ENCODE data around the gene PRPF40A. TPM values are rescaled to one million over a fixed set of nuclear protein-coding genes. Genes with fewer than 3 reads are reported as not detected.

PRPF40A gene
- total RNA-seq, 1 donor from 2014 or later: 136 TPM

GRCh38 chr2:152606941-152607340 is 110.3 kb downstream of the PRPF40A start:
- peaks cover 4% of the 10 kb centered on the region for H3K36me3 Mint-ChIP-seq (ENCODE audit: low read depth)
- no peak overlapping the region for H3K27ac Mint-ChIP-seq (ENCODE audit: unreplicated experiment)
- H3K27me3 Mint-ChIP-seq (ENCODE audit: low read depth): no peaks in the 10 kb centered on the region
- H3K4me3 Mint-ChIP-seq: no peak overlapping the region
- H3K4me1 Mint-ChIP-seq: no peaks in the 10 kb centered on the region
- no peak for DNase-seq (ENCODE audit: low read depth, low spot score)
- no peaks in the 10 kb centered on the region for H3K9me3 Mint-ChIP-seq
- TF ChIP-seq, protein P1, sequence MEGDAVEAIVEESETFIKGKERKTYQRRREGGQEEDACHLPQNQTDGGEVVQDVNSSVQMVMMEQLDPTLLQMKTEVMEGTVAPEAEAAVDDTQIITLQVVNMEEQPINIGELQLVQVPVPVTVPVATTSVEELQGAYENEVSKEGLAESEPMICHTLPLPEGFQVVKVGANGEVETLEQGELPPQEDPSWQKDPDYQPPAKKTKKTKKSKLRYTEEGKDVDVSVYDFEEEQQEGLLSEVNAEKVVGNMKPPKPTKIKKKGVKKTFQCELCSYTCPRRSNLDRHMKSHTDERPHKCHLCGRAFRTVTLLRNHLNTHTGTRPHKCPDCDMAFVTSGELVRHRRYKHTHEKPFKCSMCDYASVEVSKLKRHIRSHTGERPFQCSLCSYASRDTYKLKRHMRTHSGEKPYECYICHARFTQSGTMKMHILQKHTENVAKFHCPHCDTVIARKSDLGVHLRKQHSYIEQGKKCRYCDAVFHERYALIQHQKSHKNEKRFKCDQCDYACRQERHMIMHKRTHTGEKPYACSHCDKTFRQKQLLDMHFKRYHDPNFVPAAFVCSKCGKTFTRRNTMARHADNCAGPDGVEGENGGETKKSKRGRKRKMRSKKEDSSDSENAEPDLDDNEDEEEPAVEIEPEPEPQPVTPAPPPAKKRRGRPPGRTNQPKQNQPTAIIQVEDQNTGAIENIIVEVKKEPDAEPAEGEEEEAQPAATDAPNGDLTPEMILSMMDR (conservative IDR thresholded peaks at IDR 0.05): no peak

DNA sequence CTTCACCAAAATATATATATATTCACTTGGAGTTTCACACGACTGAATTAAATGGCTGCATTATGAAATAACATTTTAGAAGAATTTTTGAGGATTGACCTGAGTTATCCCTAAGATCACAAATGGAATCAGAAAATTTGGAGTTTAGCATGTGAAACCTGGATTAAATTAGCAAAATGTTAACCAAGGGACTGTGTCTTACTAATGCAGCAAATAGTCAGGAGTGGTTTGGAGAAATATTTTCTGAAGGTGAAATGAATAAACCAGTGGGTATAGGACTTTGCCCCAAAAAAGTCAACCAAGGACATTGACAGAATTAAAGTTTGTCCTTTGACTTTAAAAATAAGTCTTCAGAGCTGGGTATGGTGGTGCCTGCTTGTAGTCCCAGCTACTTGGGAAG is 111.2 kb downstream of the PRPF40A start:
- Mint-ChIP-seq H3K27me3 (ENCODE audit: low read depth) (no peaks in the 10 kb centered on the region), H3K27ac (ENCODE audit: unreplicated experiment) (no peak overlapping the region), H3K4me1 (no peaks in the 10 kb centered on the region), H3K4me3 (no peak overlapping the region), H3K9me3 (no peaks in the 10 kb centered on the region), H3K36me3 (ENCODE audit: low read depth) (no peaks in the 10 kb centered on the region)
- DNase-seq (ENCODE audit: low read depth, low spot score): no peak
- TF ChIP-seq, protein P1 (conservative IDR thresholded peaks at IDR 0.05): no peak

DNA sequence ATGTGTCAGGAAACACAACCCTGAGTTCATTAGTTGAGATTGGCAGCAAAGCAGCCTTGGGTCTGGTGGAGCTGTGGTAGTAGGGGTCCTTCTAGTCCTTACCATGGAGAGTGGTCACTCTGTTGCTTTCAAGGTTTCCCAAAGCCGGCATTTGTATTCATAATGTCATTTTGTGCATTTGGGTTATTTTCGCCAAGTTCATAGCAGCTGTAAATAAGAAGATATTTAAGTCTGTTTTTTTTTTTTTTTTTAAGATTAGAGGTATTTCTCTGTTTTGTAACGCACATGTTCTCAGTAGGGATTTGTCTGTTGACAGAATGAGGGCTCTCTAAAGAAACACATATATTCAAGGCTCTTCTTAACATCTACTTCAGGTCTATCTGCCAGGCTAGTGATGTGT is 114.1 kb downstream of the PRPF40A start:
- DNase-seq (ENCODE audit: low read depth, low spot score): no peak
- TF ChIP-seq, protein P1 (conservative IDR thresholded peaks at IDR 0.05): no peak
- H3K4me3 Mint-ChIP-seq: no peak overlapping the region
- no peak overlapping the region for H3K27ac Mint-ChIP-seq (ENCODE audit: unreplicated experiment)
- H3K9me3 Mint-ChIP-seq: no peaks in the 10 kb centered on the region
- H3K36me3 Mint-ChIP-seq (ENCODE audit: low read depth): peaks cover 4% of the 10 kb centered on the region
- H3K27me3 Mint-ChIP-seq (ENCODE audit: low read depth): no peaks in the 10 kb centered on the region
- H3K4me1 Mint-ChIP-seq: peaks cover 25% of the 10 kb centered on the region

DNA sequence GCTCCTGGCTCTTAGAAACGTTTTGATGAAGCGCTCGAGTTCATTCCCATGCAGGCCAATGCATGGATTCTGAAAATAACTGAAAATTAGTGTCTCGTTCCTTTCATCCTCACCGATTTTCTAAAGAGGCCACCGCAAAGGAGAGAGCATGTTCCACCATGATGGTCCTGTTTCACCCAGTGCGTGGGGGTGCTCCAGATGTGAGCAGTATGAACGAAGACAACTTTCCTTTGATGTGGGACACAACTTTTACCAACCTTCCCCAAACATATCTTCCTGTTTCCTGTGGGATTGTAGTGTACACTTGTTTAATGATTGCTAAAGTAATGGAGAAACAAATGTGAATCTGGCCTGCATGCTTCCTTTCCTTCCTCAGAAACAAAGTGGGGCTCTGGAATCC is 114.5 kb downstream of the PRPF40A start:
- H3K9me3 Mint-ChIP-seq: no peaks in the 10 kb centered on the region
- peaks cover 7% of the 10 kb centered on the region for H3K36me3 Mint-ChIP-seq (ENCODE audit: low read depth)
- peaks cover 28% of the 10 kb centered on the region for H3K4me1 Mint-ChIP-seq
- H3K27me3 Mint-ChIP-seq (ENCODE audit: low read depth): no peaks in the 10 kb centered on the region
- TF ChIP-seq, protein P1 (conservative IDR thresholded peaks at IDR 0.05): no peak
- no peak for DNase-seq (ENCODE audit: low read depth, low spot score)
- no peak overlapping the region for H3K4me3 Mint-ChIP-seq
- no peak overlapping the region for H3K27ac Mint-ChIP-seq (ENCODE audit: unreplicated experiment)

Other genes starting within 250 kb of the PRPF40A start
- gene ARL6IP6, start 1.2 kb upstream of the PRPF40A start, total RNA-seq: 49.1 and 51.9 TPM in 2 replicates